ENCODE results near the gene HDHD3. TPM values are rescaled to one million over a fixed set of nuclear protein-coding genes. Genes with fewer than 3 reads are reported as not detected.

The HDHD3 gene
- total RNA-seq, 1 experiment from 2014 or later: 8.1 TPM

- DNase-seq (ENCODE audit: low read depth): no peak
These were observed 48.6 kb downstream of the HDHD3 start for GRCh38 chr9:113328045-113328782.

- DNase-seq (ENCODE audit: low read depth): no peak
These were observed 50.6 kb downstream of the HDHD3 start for GRCh38 chr9:113326230-113326629.

Other genes starting within 250 kb of the HDHD3 start
- 9.9 and 14.8 TPM in 2 replicates for gene SLC31A2, start 226.0 kb downstream of the HDHD3 start, total RNA-seq (2014; rRNA removed; shearing (Covaris generic))
- gene FKBP15, start 155.7 kb downstream of the HDHD3 start, total RNA-seq (2014; rRNA removed; shearing (Covaris generic)): 27.2 and 36.8 TPM in 2 replicates
- gene SLC31A1, start 155.4 kb downstream of the HDHD3 start, total RNA-seq (2014; rRNA removed; shearing (Covaris generic)): 21.4 and 34.0 TPM in 2 replicates
- 72.0 and 80.5 TPM in 2 replicates for gene CDC26, start 101.4 kb downstream of the HDHD3 start, total RNA-seq (2014; rRNA removed; shearing (Covaris generic))
- gene PRPF4, start 101.3 kb downstream of the HDHD3 start, total RNA-seq (2014; rRNA removed; shearing (Covaris generic)): 50.8 and 61.0 TPM in 2 replicates
- gene RNF183, start 73.6 kb downstream of the HDHD3 start, total RNA-seq (2014; rRNA removed; shearing (Covaris generic)): not detected in 2 replicates
- 0.22 and 0.32 TPM in 2 replicates for gene WDR31, start 36.7 kb downstream of the HDHD3 start, total RNA-seq (2014; rRNA removed; shearing (Covaris generic))
- not detected in 2 replicates for gene BSPRY, start 27.4 kb downstream of the HDHD3 start, total RNA-seq (2014; rRNA removed; shearing (Covaris generic))
- 8.2 and 11.2 TPM in 2 replicates for gene ALAD, start 24.3 kb upstream of the HDHD3 start, total RNA-seq (2014; rRNA removed; shearing (Covaris generic))
- 144 and 155 TPM in 2 replicates for gene POLE3, start 33.7 kb upstream of the HDHD3 start, total RNA-seq (2014; rRNA removed; shearing (Covaris generic))
- 0.05 and 1.1 TPM in 2 replicates for gene C9orf43, start 33.8 kb upstream of the HDHD3 start, total RNA-seq (2014; rRNA removed; shearing (Covaris generic))
- 84.9 and 137 TPM in 2 replicates for gene RGS3, start 86.7 kb upstream of the HDHD3 start, total RNA-seq (2014; rRNA removed; shearing (Covaris generic))